HG03378 (cell line): ENCODE measurements around the gene CACNB4.
"Not testable (repeated sequence)": the region's sequence is repeated elsewhere in the genome, so short reads cannot be mapped to it uniquely, and the experiment has no call there.

Source experiments
- ATAC-seq: cut with Tn5 transposase; IDR thresholded peaks from one replicate; pipeline ENCODE4 v1.9.1; 2021; ENCODE audit warnings: mild to moderate bottlenecking, moderate library complexity; ENCODE audit not compliant: unreplicated experiment

CACNB4 gene

GRCh38 chr2:152024477-152024876 is 74.4 kb downstream of the CACNB4 start:
- no peak for ATAC-seq

- ATAC-seq, result no peak
Observed at GRCh38 chr2:152022090-152022489, 76.8 kb downstream of the CACNB4 start.

- not testable (repeated sequence) for ATAC-seq
Observed at GRCh38 chr2:152021001-152021400, 77.8 kb downstream of the CACNB4 start.

GRCh38 chr2:152019732-152020131 is 79.1 kb downstream of the CACNB4 start:
- no peak for ATAC-seq

GRCh38 chr2:152016181-152017120 is 82.4 kb downstream of the CACNB4 start:
- no peak for ATAC-seq

- no peak for ATAC-seq
Observed at GRCh38 chr2:152015552-152015951, 83.3 kb downstream of the CACNB4 start.

- ATAC-seq, result no peak
Observed at GRCh38 chr2:152012697-152013096, 86.1 kb downstream of the CACNB4 start.

- ATAC-seq, result no peak
Observed at GRCh38 chr2:152011724-152012123, 87.1 kb downstream of the CACNB4 start.

GRCh38 chr2:152005607-152006006 is 93.2 kb downstream of the CACNB4 start:
- ATAC-seq, result no peak

GRCh38 chr2:152003283-152003682 is 95.6 kb downstream of the CACNB4 start:
- ATAC-seq, result not testable (repeated sequence)

GRCh38 chr2:151999053-151999452 is 99.8 kb downstream of the CACNB4 start:
- peak; percentile 64 for ATAC-seq

- ATAC-seq, result no peak
Observed at GRCh38 chr2:151996243-151997003, 102.4 kb downstream of the CACNB4 start.

GRCh38 chr2:151995161-151995557 is 103.7 kb downstream of the CACNB4 start:
- no peak for ATAC-seq

- ATAC-seq, result not testable (repeated sequence)
Observed at GRCh38 chr2:151994178-151994577, 104.7 kb downstream of the CACNB4 start.

GRCh38 chr2:151991010-151991409 is 107.8 kb downstream of the CACNB4 start:
- no peak for ATAC-seq

- ATAC-seq, result no peak
Observed at GRCh38 chr2:151989378-151989777, 109.5 kb downstream of the CACNB4 start.

GRCh38 chr2:151987484-151987883 is 111.4 kb downstream of the CACNB4 start:
- ATAC-seq, result no peak

GRCh38 chr2:151984424-151985083 is 114.3 kb downstream of the CACNB4 start:
- ATAC-seq, result no peak

- ATAC-seq, result no peak
Observed at GRCh38 chr2:151983221-151983620, 115.6 kb downstream of the CACNB4 start.

- no peak for ATAC-seq
Observed at GRCh38 chr2:151981886-151982285, 117.0 kb downstream of the CACNB4 start.

- ATAC-seq, result no peak
Observed at GRCh38 chr2:151979694-151980093, 119.2 kb downstream of the CACNB4 start.
